ENCODE results near the gene WRAP73. TPM values are rescaled to one million over a fixed set of nuclear protein-coding genes. Genes with fewer than 3 reads are reported as not detected.

The WRAP73 gene
- total RNA-seq, 6 experiments from 2014 or later: 5.6 to 9.1 (median 7.1) TPM

DNA sequence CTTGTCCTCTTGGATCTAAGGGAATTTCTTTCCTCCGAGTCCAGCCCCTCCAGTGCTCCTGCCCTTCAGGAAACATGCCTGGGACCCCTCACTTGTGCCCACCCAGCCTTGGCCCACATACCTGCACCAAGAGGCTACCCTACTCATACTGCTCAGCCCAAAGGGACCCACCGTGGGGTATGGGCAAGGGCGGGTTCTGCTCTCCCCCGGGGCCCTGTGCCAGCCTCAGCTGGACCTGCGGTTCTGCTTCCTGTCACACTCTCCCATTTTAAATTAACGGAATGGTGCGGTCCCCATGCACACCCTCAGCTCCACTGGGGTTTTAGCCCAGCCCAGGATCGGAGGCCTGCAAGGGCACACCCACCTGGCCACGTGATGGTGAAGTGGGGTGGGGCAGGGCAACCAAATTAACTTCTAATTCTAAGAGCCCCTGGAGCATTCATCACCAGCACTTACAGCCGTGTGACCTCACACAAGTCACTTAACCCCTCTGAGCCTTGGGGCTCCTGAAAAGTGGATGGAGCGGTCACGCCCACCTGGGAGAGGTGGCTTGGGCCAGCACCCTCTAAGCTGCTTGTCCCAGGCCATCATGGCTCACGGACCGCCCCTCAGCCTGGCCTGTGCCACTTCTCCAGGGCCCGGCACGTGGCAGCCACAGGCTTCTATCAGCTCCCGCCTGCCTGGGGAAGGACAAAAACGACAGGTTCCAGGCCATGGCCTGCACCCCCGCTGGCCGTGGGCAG, 30.8 kb upstream of the WRAP73 start:
- Histone ChIP-seq H3K4me3 (no peak overlapping the region), H3K4me1 (no peaks in the 10 kb centered on the region), H3K36me3 (no peaks in the 10 kb centered on the region), H3K27me3 (no peaks in the 10 kb centered on the region), H3K9me3 (no peaks in the 10 kb centered on the region), H3K27ac (no peak overlapping the region)
- DNase-seq (no peak), ATAC-seq (no peak)
- WGBS (ENCODE audit: insufficient coverage, low coverage, low lambda C conversion rate, missing lambda C conversion rate): 47% methylated on average over 3 of the region's 20 CpGs
- intact Hi-C loops (cut with DNase I): no loop called here
- TF ChIP-seq, protein P1, sequence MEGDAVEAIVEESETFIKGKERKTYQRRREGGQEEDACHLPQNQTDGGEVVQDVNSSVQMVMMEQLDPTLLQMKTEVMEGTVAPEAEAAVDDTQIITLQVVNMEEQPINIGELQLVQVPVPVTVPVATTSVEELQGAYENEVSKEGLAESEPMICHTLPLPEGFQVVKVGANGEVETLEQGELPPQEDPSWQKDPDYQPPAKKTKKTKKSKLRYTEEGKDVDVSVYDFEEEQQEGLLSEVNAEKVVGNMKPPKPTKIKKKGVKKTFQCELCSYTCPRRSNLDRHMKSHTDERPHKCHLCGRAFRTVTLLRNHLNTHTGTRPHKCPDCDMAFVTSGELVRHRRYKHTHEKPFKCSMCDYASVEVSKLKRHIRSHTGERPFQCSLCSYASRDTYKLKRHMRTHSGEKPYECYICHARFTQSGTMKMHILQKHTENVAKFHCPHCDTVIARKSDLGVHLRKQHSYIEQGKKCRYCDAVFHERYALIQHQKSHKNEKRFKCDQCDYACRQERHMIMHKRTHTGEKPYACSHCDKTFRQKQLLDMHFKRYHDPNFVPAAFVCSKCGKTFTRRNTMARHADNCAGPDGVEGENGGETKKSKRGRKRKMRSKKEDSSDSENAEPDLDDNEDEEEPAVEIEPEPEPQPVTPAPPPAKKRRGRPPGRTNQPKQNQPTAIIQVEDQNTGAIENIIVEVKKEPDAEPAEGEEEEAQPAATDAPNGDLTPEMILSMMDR (IDR thresholded peaks at IDR 0.05): no peak
- no peak for TF ChIP-seq POLR2A (IDR thresholded peaks at IDR 0.05)

GRCh38 chr1:3679799-3680453, 30.0 kb upstream of the WRAP73 start:
- TF ChIP-seq POLR2A (IDR thresholded peaks at IDR 0.05): no peak
- TF ChIP-seq, protein P1 (IDR thresholded peaks at IDR 0.05): no peak
- Histone ChIP-seq H3K9me3 (no peaks in the 10 kb centered on the region), H3K27ac (no peak overlapping the region), H3K4me1 (no peaks in the 10 kb centered on the region), H3K27me3 (no peaks in the 10 kb centered on the region), H3K36me3 (no peaks in the 10 kb centered on the region), H3K4me3 (no peak overlapping the region)
- DNase-seq: no peak
- intact Hi-C loops (cut with DNase I): no loop called here
- WGBS (ENCODE audit: insufficient coverage, low coverage, low lambda C conversion rate, missing lambda C conversion rate): 78% methylated on average over 3 of the region's 9 CpGs
- ATAC-seq: no peak

- WGBS (ENCODE audit: insufficient coverage, low coverage, low lambda C conversion rate, missing lambda C conversion rate): no CpG with 5 or more reads among the region's 18 CpGs
- no peaks in the 10 kb centered on the region for H3K4me1 ChIP-seq
- H3K4me3 ChIP-seq: no peak overlapping the region
- H3K27ac ChIP-seq: no peak overlapping the region
- ATAC-seq (no peak), DNase-seq (no peak)
- no peaks in the 10 kb centered on the region for H3K27me3 ChIP-seq
- intact Hi-C loops (cut with DNase I): no loop called here
- no peak for TF ChIP-seq POLR2A (IDR thresholded peaks at IDR 0.05)
- TF ChIP-seq, protein P1 (IDR thresholded peaks at IDR 0.05): no peak
- H3K36me3 ChIP-seq: no peaks in the 10 kb centered on the region
- H3K9me3 ChIP-seq: no peaks in the 10 kb centered on the region
Measured at GRCh38 chr1:3679098-3679555, 29.2 kb upstream of the WRAP73 start.

- WGBS (ENCODE audit: insufficient coverage, low coverage, low lambda C conversion rate, missing lambda C conversion rate): no CpG with 5 or more reads among the region's 21 CpGs
- intact Hi-C loops (cut with DNase I): no loop called here
- Histone ChIP-seq H3K27ac (no peak overlapping the region), H3K36me3 (no peaks in the 10 kb centered on the region), H3K27me3 (no peaks in the 10 kb centered on the region), H3K9me3 (no peaks in the 10 kb centered on the region), H3K4me3 (no peak overlapping the region), H3K4me1 (no peaks in the 10 kb centered on the region)
- peak in 1 of 3 donors; percentile 19 for DNase-seq
- TF ChIP-seq, protein P1 (IDR thresholded peaks at IDR 0.05): no peak
- no peak for TF ChIP-seq POLR2A (IDR thresholded peaks at IDR 0.05)
- no peak for ATAC-seq
Measured at GRCh38 chr1:3678361-3679097, 28.6 kb upstream of the WRAP73 start.

Measured in right lobe of liver (tissue), 6 donors.